ENCODE measurements around the gene SAV1. TPM values are rescaled to one million over a fixed set of nuclear protein-coding genes. Genes with fewer than 3 reads are reported as not detected.
A peak's percentile ranks its signal among the peaks of the same experiment; 100 is the strongest.

SAV1 gene
- total RNA-seq (2013; cell fraction: nucleolus; rRNA removed): 42.6 and 46.4 TPM in 2 replicates
- total RNA-seq (2014; rRNA removed) (16.9 and 19.9 TPM in 2 replicates), total RNA-seq (2014; rRNA removed; fragmentation: Illumina TruSeq; extraction: Trizol) (20.4 and 21.1 TPM in 2 replicates), total RNA-seq (2021) (21.1 and 24.9 TPM in 2 replicates), polyA plus RNA-seq (2011; rRNA removed) (18.5 and 29.3 TPM in 2 replicates), polyA plus RNA-seq (2014; fragmentation: Illumina TruSeq; extraction: Trizol) (22.3 and 33.3 TPM in 2 replicates), polyA plus RNA-seq (2014; fragmentation: Nextera tagmentation; extraction: Ambion mirVana) (10 to 100 TPM; 10.1 to 15.1 TPM), polyA plus RNA-seq (2014; rRNA removed) (17.6 and 20.4 TPM in 2 replicates), polyA plus RNA-seq (2016; fragmentation: Nextera tagmentation; extraction: Ambion mirVana) (10 to 100 TPM; 25.1 to 29.1 TPM), polyA minus RNA-seq (2011; rRNA and poly(A)+ RNA removed) (12.9 and 15.9 TPM in 2 replicates), Bru-seq, nascent RNA (percentile 85 among the genes with signal in this experiment), BruChase-seq, experiment 1, labeled RNA remaining after a 6-hour chase (percentile 72 among the genes with signal in this experiment), BruChase-seq, experiment 2, labeled RNA remaining after a 2-hour chase (percentile 79 among the genes with signal in this experiment)
- 23.4 TPM for polyA plus RNA-seq (2011; ENCODE audit: low read depth)
- 8.8 and 9.7 TPM in 2 replicates for polyA plus RNA-seq (2011; cell fraction: cytosol; rRNA removed)
- 4.5 and 6.4 TPM in 2 replicates for polyA plus RNA-seq (2011; cell fraction: nucleus; rRNA removed)
- 16.8 and 20.0 TPM in 2 replicates for polyA plus RNA-seq (2012)
- polyA minus RNA-seq (2011; cell fraction: cytosol; rRNA and poly(A)+ RNA removed): 6.9 TPM in 2 replicates
- 8.5 and 12.5 TPM in 2 replicates for polyA minus RNA-seq (2011; cell fraction: nucleus; rRNA and poly(A)+ RNA removed)
- long read RNA-seq, experiment 1: 0 reads
- long read RNA-seq, experiment 2, partial matches to known transcripts: 9 of 13 reads
- long read RNA-seq, experiment 2, other reads (novel, unspliced or antisense): 2 of 13 reads

- CTCF ChIA-PET: interaction anchor here (0.6 to 1.0 kb wide), 3 partner anchors 10 to 46 kb away, joined by 3 to 5 read pairs (median 3); no protein-coding TSS in a partner anchor
- in situ Hi-C loops (cut with MboI): no loop called here
- H3K4me1 ChIP-seq (ENCODE audit: control insufficient read depth, insufficient read depth, low read length): no peaks in the 10 kb centered on the region
- H3K36me3 ChIP-seq (ENCODE audit: control insufficient read depth in 2 of 2, insufficient read depth in 2 of 2, low read length in 1 of 2): no peaks in the 10 kb centered on the region
- peak; percentile 78 for ATAC-seq
- RAD21 ChIA-PET (ENCODE audit: unreplicated experiment): interaction anchor here (0.7 kb wide), 1 partner anchor 341 kb away, joined by 3 read pairs; no protein-coding TSS in a partner anchor
- intact Hi-C loops (cut with micrococcal nuclease; ENCODE audit: unreplicated experiment): loop anchor here (5.0 kb wide), 4 partner anchors 44 to 1046 kb away; partner anchors contain the start of genes MGAT2 and RPL36AL
- H3K4me3 ChIP-seq: peak within 1 kb of the TSS; percentile 90
- H3K79me2 ChIP-seq (ENCODE audit: control insufficient read depth, insufficient read depth, low read length): peaks cover 43% of the 10 kb centered on the region
- H4K20me1 ChIP-seq (ENCODE audit: control insufficient read depth, insufficient read depth): no peaks in the 10 kb centered on the region
- H3K4me2 ChIP-seq (ENCODE audit: control insufficient read depth, insufficient read depth): peak within 1 kb of the TSS; percentile 72
- peak within 1 kb of the TSS; percentile 64 for H3K9ac ChIP-seq (ENCODE audit: control insufficient read depth, insufficient read depth, low read length)
- no peak for DNase-seq (ENCODE audit: low read depth, low spot score)
- FAIRE-seq: no peak
- BruUV-seq (replicated peaks): TSS peak; percentile 87
- H3K9me3 ChIP-seq (replicated peaks; ENCODE audit: control insufficient read depth, insufficient read depth, low read length): no peaks in the 10 kb centered on the region
- H2AFZ ChIP-seq (ENCODE audit: control insufficient read depth, low read depth, low read length): peak within 1 kb of the TSS; percentile 92
- no peaks in the 10 kb centered on the region for H3K27me3 ChIP-seq (replicated peaks in 1 of 2; ENCODE audit: control insufficient read depth in 2 of 2, insufficient read depth in 2 of 2, low read length in 1 of 2)
- POLR2A ChIA-PET: interaction anchor here (1.4 kb wide), 1 partner anchor 9 kb away, joined by 6 read pairs; no protein-coding TSS in a partner anchor
- H3K27ac ChIP-seq (ENCODE audit: control insufficient read depth, insufficient read depth): peak within 1 kb of the TSS; percentile 30
- 2% methylated on average over 63 of the region's 92 CpGs for WGBS (ENCODE audit: insufficient coverage, insufficient replicate concordance, low lambda C conversion rate, missing lambda C conversion rate)
- SMC1A ChIA-PET (ENCODE audit: uncharacterized antibody, unreplicated experiment): interaction anchor here (1.0 kb wide), 1 partner anchor 19 kb away, joined by 3 read pairs; no protein-coding TSS in a partner anchor
- TF ChIP-seq ZNF384 (IDR thresholded peaks at IDR 0.05; ENCODE audit: borderline replicate concordance, low read depth, low read length) (no peak), POLR2AphosphoS5 (IDR thresholded peaks at IDR 0.05; ENCODE audit: low read length) (peak; percentile 97), SUZ12 (IDR thresholded peaks at IDR 0.05; ENCODE audit: unreplicated experiment) (no peak), ZBTB40 (IDR thresholded peaks at IDR 0.05; ENCODE audit: borderline replicate concordance) (no peak), BRCA1 (IDR thresholded peaks at IDR 0.05; ENCODE audit: low read depth, low read length) (no peak), RBBP5 (conservative IDR thresholded peaks at IDR 0.05) (no peak), CREB1 (IDR thresholded peaks at IDR 0.05; ENCODE audit: low read depth) (peak; percentile 49; the same call in 1 of the 2 replicates), LARP7 (IDR thresholded peaks at IDR 0.05) (peak; percentile 92; the same call in 1 of the 2 replicates), BACH1 (IDR thresholded peaks at IDR 0.05; ENCODE audit: borderline replicate concordance) (no peak), SREBF2 (IDR thresholded peaks at IDR 0.05; ENCODE audit: low read length) (no peak), RAD51 (IDR thresholded peaks at IDR 0.05) (no peak), CEBPZ (IDR thresholded peaks at IDR 0.05; ENCODE audit: low read depth, low read length) (no peak)
These were observed at the start of gene SAV1 for GRCh38 chr14:50667996-50668825. SAV1 (minus strand) TSS chr14:50668306; CDS start chr14:50667967, 339 bp downstream.

Measured in GM12878 (cell line).